HepG2 (cell line): ENCODE data around the gene BAIAP2L1. TPM values are rescaled to one million over a fixed set of nuclear protein-coding genes. Genes with fewer than 3 reads are reported as not detected.

Experiments used
- ATAC-seq: fragments of 200-7000 bp; cut with Tn5 transposase; 3 replicates; pipeline ENCODE4 v1.9.1; 2020; ENCODE audit warnings: mild to moderate bottlenecking, moderate library complexity
- BruUV-seq: library from RNA; stranded (reverse); fragments of 400-500 nt; replicated peaks from 2 replicates; lab custom pipeline; 2021; lab: Mats Ljungman, UMichigan
- CTCF ChIA-PET: fragments of 300-600 bp; formaldehyde crosslinking; extraction: SDS; loops from one replicate; lab custom pipeline; 2021; ENCODE audit warnings: low total read pairs, inconsistent platforms, low intra/inter-chr PET ratio; lab: Yijun Ruan, JAX
- POLR2A ChIA-PET: fragments of 350-600 bp; sonication (Branson Sonifier 250); formaldehyde crosslinking; loops from one replicate; lab custom pipeline; 2020; ENCODE audit warnings: antibody characterized with exemption, inconsistent platforms; lab: Yijun Ruan, JAX
- DNase-seq: peaks from one replicate; pipeline ENCODE4 v3.0.0-alpha.2; 2015; ENCODE audit warnings: low spot score
- FAIRE-seq: peaks from 3 replicates; lab custom pipeline; 2011; peaks lifted over from hg19 to GRCh38; lab: Jason Lieb, UNC
- H2AFZ ChIP-seq: one replicate; pipeline ENCODE4 v1.6.1; 2011; ENCODE audit warnings: low read length, inconsistent platforms
- H3K27ac ChIP-seq: fragments of 300-600 bp; 3 replicates; pipeline ENCODE4 v1.8.0; 2011; ENCODE audit warnings: mixed run types, mild to moderate bottlenecking, mixed read lengths, low read length, inconsistent platforms; ENCODE audit not compliant: insufficient read depth; ENCODE audit errors: extremely low read length
- H3K27me3 ChIP-seq, 2 experiments: fragments of 200-600 bp in 1 of 2; 2 replicates in 1 of 2; 3 replicates in 1 of 2; pipeline versions ENCODE4 v1.6.0 to v1.8.0; 2011; ENCODE audit warnings: low read length in 2 of 2, mild to moderate bottlenecking in 2 of 2, moderate library complexity in 2 of 2, inconsistent platforms in 1 of 2; ENCODE audit not compliant: insufficient read depth in 2 of 2, control insufficient read depth in 1 of 2
- H3K36me3 ChIP-seq, 2 experiments: fragments of 200-600 bp in 1 of 2; replicated peaks in 1 of 2; 2 replicates in 1 of 2; 3 replicates in 1 of 2; pipeline versions ENCODE4 v1.5.1 to v1.8.0; 2011; ENCODE audit warnings: low read length in 2 of 2, inconsistent platforms in 1 of 2; ENCODE audit not compliant: insufficient read depth in 2 of 2, control insufficient read depth in 1 of 2
- H3K4me1 ChIP-seq: 2 replicates; pipeline ENCODE4 v1.5.1; 2012; ENCODE audit warnings: low read length, inconsistent platforms; ENCODE audit not compliant: insufficient read depth
- H3K4me2 ChIP-seq: 2 replicates; pipeline ENCODE4 v1.6.0; 2011; ENCODE audit warnings: low read depth, low read length, inconsistent platforms
- H3K4me3 ChIP-seq, 3 experiments: fragments of 200-600 bp in 1 of 3; sonication (generic), shearing (Covaris generic) in 1 of 3; replicated peaks in 1 of 3; 2 replicates each; pipeline ENCODE4 v1.5.1; 2011 to 2016; ENCODE audit warnings: low read length in 3 of 3, inconsistent platforms in 2 of 3, low read depth in 2 of 3, mild to moderate bottlenecking in 2 of 3, control low read depth in 1 of 3, mixed read lengths in 1 of 3; ENCODE audit not compliant: insufficient read depth in 1 of 3
- H3K79me2 ChIP-seq: one replicate; pipeline ENCODE4 v1.6.1; 2011; ENCODE audit warnings: low read length, inconsistent platforms; ENCODE audit not compliant: insufficient read depth
- H3K9ac ChIP-seq: 2 replicates; pipeline ENCODE4 v1.6.0; 2011; ENCODE audit warnings: mild to moderate bottlenecking, low read depth, low read length, inconsistent platforms; ENCODE audit not compliant: insufficient read depth
- H3K9me3 ChIP-seq: 2 replicates; pipeline ENCODE4 v1.5.1; 2012; ENCODE audit warnings: mild to moderate bottlenecking, low read length
- H4K20me1 ChIP-seq: 2 replicates; pipeline ENCODE4 v1.6.0; 2011; ENCODE audit warnings: inconsistent platforms, mild to moderate bottlenecking, low read length, moderate library complexity; ENCODE audit not compliant: insufficient read depth
- CEBPB ChIP-seq: IDR thresholded peaks from 2 replicates; pipeline ENCODE4 v1.6.1; 2011; ENCODE audit warnings: low read depth, low read length, improper control_type of control experiment, borderline replicate concordance
- FOSL2 ChIP-seq: sonication (generic); formaldehyde crosslinking; IDR thresholded peaks from 2 replicates; pipeline ENCODE4 v1.4.0; 2020; ENCODE audit warnings: missing genetic modification reagents
- HOXD1 ChIP-seq: sonication (generic); formaldehyde crosslinking; IDR thresholded peaks from 2 replicates; pipeline ENCODE4 v1.5.0; 2020; ENCODE audit warnings: missing genetic modification reagents
- JDP2 ChIP-seq: sonication (generic); formaldehyde crosslinking; IDR thresholded peaks from 2 replicates; pipeline ENCODE4 v1.8.1; 2022; ENCODE audit warnings: missing genetic modification reagents, borderline replicate concordance
- KDM3A ChIP-seq: IDR thresholded peaks from 2 replicates; pipeline ENCODE4 v1.6.1; 2018; ENCODE audit warnings: low read depth, missing compliant biosample characterization
- KLF13 ChIP-seq: sonication (generic); formaldehyde crosslinking; IDR thresholded peaks from 2 replicates; pipeline ENCODE4 v1.4.0; 2020; ENCODE audit warnings: mild to moderate bottlenecking, missing genetic modification reagents
- KLF15 ChIP-seq: sonication (generic); formaldehyde crosslinking; IDR thresholded peaks from 2 replicates; pipeline ENCODE4 v1.8.1; 2023; ENCODE audit warnings: borderline replicate concordance, mild to moderate bottlenecking, inconsistent platforms, missing genetic modification reagents, mixed read lengths
- MED8 ChIP-seq: sonication (generic); formaldehyde crosslinking; IDR thresholded peaks from 2 replicates; pipeline ENCODE4 v1.8.1; 2023; ENCODE audit warnings: mild to moderate bottlenecking, missing genetic modification reagents; ENCODE audit not compliant: insufficient replicate concordance
- REXO4 ChIP-seq: sonication (generic); formaldehyde crosslinking; IDR thresholded peaks from 2 replicates; pipeline ENCODE4 v1.8.0; 2022; ENCODE audit warnings: missing genetic modification reagents, mild to moderate bottlenecking, borderline replicate concordance
- RORA ChIP-seq: sonication (generic); formaldehyde crosslinking; IDR thresholded peaks from 2 replicates; pipeline ENCODE4 v1.5.0; 2020; ENCODE audit warnings: mild to moderate bottlenecking, missing genetic modification reagents, moderate library complexity
- TAF1 ChIP-seq: sonication (generic); formaldehyde crosslinking; IDR thresholded peaks from 2 replicates; pipeline ENCODE4 v1.4.0; 2020; ENCODE audit warnings: missing genetic modification reagents
- TAF15 ChIP-seq: fragments of 200-400 bp; formaldehyde crosslinking; IDR thresholded peaks from one replicate; pipeline ENCODE4 v1.6.1; 2018; ENCODE audit warnings: mild to moderate bottlenecking, low read depth, low read length; ENCODE audit not compliant: poor library complexity, severe bottlenecking
- ZBTB8A ChIP-seq: sonication (generic); formaldehyde crosslinking; IDR thresholded peaks from 2 replicates; pipeline ENCODE4 v1.4.0; 2020; ENCODE audit warnings: mild to moderate bottlenecking, low read depth, missing genetic modification reagents, borderline replicate concordance
- ZFP1 ChIP-seq: IDR thresholded peaks from 2 replicates; pipeline ENCODE4 v1.6.1; 2016
- ZIK1 ChIP-seq: sonication (generic); formaldehyde crosslinking; IDR thresholded peaks from 2 replicates; pipeline ENCODE4 v1.5.0; 2020; ENCODE audit warnings: mild to moderate bottlenecking, low read depth, missing genetic modification reagents, borderline replicate concordance
- ZKSCAN1 ChIP-seq: fragments of 150-350 bp; IDR thresholded peaks from 2 replicates; pipeline ENCODE4 v1.6.1; 2014; ENCODE audit warnings: low read length
- ZMYM4 ChIP-seq: sonication (generic); formaldehyde crosslinking; IDR thresholded peaks from 2 replicates; pipeline ENCODE4 v1.8.1; 2023; ENCODE audit warnings: mild to moderate bottlenecking, missing genetic modification reagents
- ZNF264 ChIP-seq: sonication (generic); formaldehyde crosslinking; IDR thresholded peaks from 2 replicates; pipeline ENCODE4 v1.4.0; 2020; ENCODE audit warnings: missing genetic modification reagents
- ZNF510 ChIP-seq: sonication (generic); formaldehyde crosslinking; IDR thresholded peaks from 2 replicates; pipeline ENCODE4 v1.4.0; 2020; ENCODE audit warnings: low read depth, mild to moderate bottlenecking, missing genetic modification reagents
- WGBS: methylation state at CpG from one replicate; pipeline ENCODE4 v1.1.6; 2017; ENCODE audit warnings: low lambda C conversion rate; 5-methylcytosine and 5-hydroxymethylcytosine counted together
- in situ Hi-C: cut with HindIII; loops from 2 replicates; pipeline ENCODE4 v1.10.0; 2017; ENCODE audit warnings: low pct_unique_long_range_greater_than_20kb; ENCODE audit not compliant: extremely low pct_ligation_motif_present
- intact Hi-C: fragments of 100-400 bp; cut with micrococcal nuclease; formaldehyde crosslinking; loops from one replicate; pipeline ENCODE4 v1.10.0; 2022; ENCODE audit not compliant: unreplicated experiment
- polyA plus RNA-seq, 8 experiments: library from polyadenylated mRNA; depleted of rRNA in 3 of 8; stranded (reverse) in 7 of 8; unstranded in 1 of 8; fragments of >200 nt; fragmentation: Illumina TruSeq in 4 of 8; extraction: Trizol in 4 of 8; gene quantifications; 2 replicates each; pipeline versions ENCODE4 v1.2.1 to v1.2.3, GENCODE V29; 2011 to 2016; ENCODE audit warnings: low read depth in 4 of 8, missing spikeins in 1 of 8, mixed read lengths in 1 of 8; ENCODE audit not compliant: insufficient read depth in 1 of 8
- total RNA-seq, 5 experiments: library from RNA; depleted of rRNA; stranded (reverse); fragments of >200 nt; fragmentation: Illumina TruSeq; extraction: Trizol; gene quantifications; 2 replicates each; pipeline ENCODE4 v1.2.3, GENCODE V29; 2016; ENCODE audit warnings: low read depth in 1 of 5
- TF ChIP-seq, protein P1 (sequence below): sonication (generic); formaldehyde crosslinking; IDR thresholded peaks from 2 replicates; pipeline ENCODE4 v1.5.1; 2020; ENCODE audit warnings: mild to moderate bottlenecking, moderate library complexity, missing genetic modification reagents
- TF ChIP-seq, protein P2 (sequence below): sonication (generic); formaldehyde crosslinking; IDR thresholded peaks from 2 replicates; pipeline ENCODE4 v1.8.0; 2022; ENCODE audit warnings: mild to moderate bottlenecking, missing genetic modification reagents, borderline replicate concordance

Gene BAIAP2L1
- total and polyA plus RNA-seq, 2 of the 13 experiments (the other 11 are each of a cell fraction or from before 2014, with no cell fraction given): 13.0 to 21.5 TPM

DNA sequence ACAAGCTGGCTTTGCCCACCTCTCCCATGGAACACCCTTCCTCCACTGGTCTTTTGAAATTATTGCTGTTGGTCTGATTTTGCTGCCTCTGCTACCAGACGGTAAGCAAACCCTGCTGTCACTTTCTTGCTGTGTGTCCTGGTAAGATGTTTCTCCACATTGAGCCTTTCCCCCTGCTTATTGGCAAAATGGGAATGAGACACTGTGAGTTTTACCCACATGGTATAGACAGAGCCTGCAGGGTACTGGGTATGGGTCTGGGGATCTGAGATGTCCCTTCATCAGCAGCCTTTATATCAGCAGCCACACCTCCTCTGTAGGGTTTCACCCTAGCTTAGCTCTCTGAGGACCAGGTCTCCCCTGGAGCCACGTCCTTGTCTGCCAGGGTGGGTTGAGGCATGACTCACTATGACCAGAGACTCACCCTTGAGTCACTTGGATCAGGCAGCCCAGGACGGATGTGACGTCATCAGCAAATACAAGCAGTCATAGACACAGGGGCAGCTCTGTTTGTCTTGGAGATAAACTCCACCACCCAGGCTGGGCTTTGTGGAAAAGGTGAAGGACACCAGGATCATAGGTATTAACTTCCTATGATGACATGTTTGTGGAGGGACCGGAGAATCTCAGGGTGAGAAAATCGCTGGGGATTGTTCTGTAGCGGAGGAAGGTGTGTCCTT, 17.9 kb upstream of the BAIAP2L1 start:
- Histone ChIP-seq H3K4me1 (peaks cover 67% of the 10 kb centered on the region), H2AFZ (no peak overlapping the region), H3K9me3 (no peaks in the 10 kb centered on the region), H3K9ac (peak overlapping the region; percentile 94), H3K4me3 (peak overlapping the region; percentile 55 to 72 (median 62); a peak in 5 of 6 replicates), H4K20me1 (no peaks in the 10 kb centered on the region), H3K36me3 (no peaks in the 10 kb centered on the region), H3K79me2 (no peaks in the 10 kb centered on the region), H3K4me2 (peak overlapping the region; percentile 98), H3K27ac (peak overlapping the region; percentile 99), H3K27me3 (no peaks in the 10 kb centered on the region)
- BruUV-seq: TSS peak; percentile 97
- ChIA-PET POLR2A (interaction anchor here (1.0 to 6.4 kb wide), 11 partner anchors 11 to 460 kb away, joined by 3 to 103 read pairs (median 3); partner anchors contain the start of genes BAIAP2L1, BHLHA15 and TRRAP), CTCF (no interaction called here)
- in situ Hi-C loops: loop anchor here (5.0 kb wide), 1 partner anchor 136 kb away; the partner anchor contains the start of gene BRI3
- 0% methylated on average over 7 of the region's 7 CpGs for WGBS
- DNase-seq: peak; percentile 100
- ATAC-seq: peak; percentile 80
- peak; percentile 99 for FAIRE-seq
- intact Hi-C loops: loop anchor here (1.0 kb wide), 1 partner anchor 17 kb away; the partner anchor contains the start of gene BAIAP2L1
- TF ChIP-seq, protein P1, sequence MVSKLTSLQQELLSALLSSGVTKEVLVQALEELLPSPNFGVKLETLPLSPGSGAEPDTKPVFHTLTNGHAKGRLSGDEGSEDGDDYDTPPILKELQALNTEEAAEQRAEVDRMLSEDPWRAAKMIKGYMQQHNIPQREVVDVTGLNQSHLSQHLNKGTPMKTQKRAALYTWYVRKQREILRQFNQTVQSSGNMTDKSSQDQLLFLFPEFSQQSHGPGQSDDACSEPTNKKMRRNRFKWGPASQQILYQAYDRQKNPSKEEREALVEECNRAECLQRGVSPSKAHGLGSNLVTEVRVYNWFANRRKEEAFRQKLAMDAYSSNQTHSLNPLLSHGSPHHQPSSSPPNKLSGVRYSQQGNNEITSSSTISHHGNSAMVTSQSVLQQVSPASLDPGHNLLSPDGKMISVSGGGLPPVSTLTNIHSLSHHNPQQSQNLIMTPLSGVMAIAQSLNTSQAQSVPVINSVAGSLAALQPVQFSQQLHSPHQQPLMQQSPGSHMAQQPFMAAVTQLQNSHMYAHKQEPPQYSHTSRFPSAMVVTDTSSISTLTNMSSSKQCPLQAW (CRISPR knock-in tag): peak; percentile 88
- TF ChIP-seq KLF15 (CRISPR knock-in tag) (0 out of 2 replicates have a peak, but pooled peaks have one; percentile 41), ZNF510 (CRISPR knock-in tag) (no peak), TAF15 (no peak), CEBPB (no peak; the same call in 1 of the 2 replicates), HOXD1 (CRISPR knock-in tag) (no peak; the same call in 1 of the 2 replicates), ZMYM4 (CRISPR knock-in tag) (peak; percentile 87), REXO4 (no peak), TAF1 (CRISPR knock-in tag) (peak; percentile 38; the same call in 1 of the 2 replicates), MED8 (CRISPR knock-in tag) (peak; percentile 82), FOSL2 (CRISPR knock-in tag) (peak; percentile 100), KDM3A (CRISPR knock-in tag) (0 out of 2 replicates have a peak, but pooled peaks have one; percentile 62), RORA (CRISPR knock-in tag) (no peak), ZBTB8A (CRISPR knock-in tag) (no peak), ZKSCAN1 (no peak), KLF13 (CRISPR knock-in tag) (no peak), ZNF264 (CRISPR knock-in tag) (peak; percentile 87; the same call in 1 of the 2 replicates), ZFP1 (CRISPR knock-in tag) (peak; percentile 71; the same call in 1 of the 2 replicates), JDP2 (CRISPR knock-in tag) (no peak; the same call in 1 of the 2 replicates), ZIK1 (CRISPR knock-in tag) (no peak)
- TF ChIP-seq, protein P2, sequence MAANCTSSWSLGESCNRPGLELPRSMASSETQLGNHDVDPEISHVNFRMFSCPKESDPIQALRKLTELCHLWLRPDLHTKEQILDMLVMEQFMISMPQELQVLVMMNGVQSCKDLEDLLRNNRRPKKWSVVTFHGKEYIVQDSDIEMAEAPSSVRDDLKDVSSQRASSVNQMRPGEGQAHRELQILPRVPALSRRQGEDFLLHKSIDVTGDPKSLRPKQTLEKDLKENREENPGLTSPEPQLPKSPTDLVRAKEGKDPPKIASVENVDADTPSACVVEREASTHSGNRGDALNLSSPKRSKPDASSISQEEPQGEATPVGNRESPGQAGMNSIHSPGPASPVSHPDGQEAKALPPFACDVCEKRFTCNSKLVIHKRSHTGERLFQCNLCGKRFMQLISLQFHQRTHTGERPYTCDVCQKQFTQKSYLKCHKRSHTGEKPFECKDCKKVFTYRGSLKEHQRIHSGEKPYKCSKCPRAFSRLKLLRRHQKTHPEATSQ: no peak
